Activated CD8-positive, alpha-beta memory T cell treated with anti-CD3 and anti-CD28 coated beads for 4 hours (primary cell): ENCODE results near the gene PPARD.
A peak's percentile ranks its signal among the peaks of the same experiment; 100 is the strongest.

ENCODE experiments used
- DNase-seq, 2 donors: peaks; one replicate each; pipeline ENCODE4 v3.0.0-alpha.2; 2020; ENCODE audit warnings: low read depth in 2 of 2

Gene PPARD

DNA sequence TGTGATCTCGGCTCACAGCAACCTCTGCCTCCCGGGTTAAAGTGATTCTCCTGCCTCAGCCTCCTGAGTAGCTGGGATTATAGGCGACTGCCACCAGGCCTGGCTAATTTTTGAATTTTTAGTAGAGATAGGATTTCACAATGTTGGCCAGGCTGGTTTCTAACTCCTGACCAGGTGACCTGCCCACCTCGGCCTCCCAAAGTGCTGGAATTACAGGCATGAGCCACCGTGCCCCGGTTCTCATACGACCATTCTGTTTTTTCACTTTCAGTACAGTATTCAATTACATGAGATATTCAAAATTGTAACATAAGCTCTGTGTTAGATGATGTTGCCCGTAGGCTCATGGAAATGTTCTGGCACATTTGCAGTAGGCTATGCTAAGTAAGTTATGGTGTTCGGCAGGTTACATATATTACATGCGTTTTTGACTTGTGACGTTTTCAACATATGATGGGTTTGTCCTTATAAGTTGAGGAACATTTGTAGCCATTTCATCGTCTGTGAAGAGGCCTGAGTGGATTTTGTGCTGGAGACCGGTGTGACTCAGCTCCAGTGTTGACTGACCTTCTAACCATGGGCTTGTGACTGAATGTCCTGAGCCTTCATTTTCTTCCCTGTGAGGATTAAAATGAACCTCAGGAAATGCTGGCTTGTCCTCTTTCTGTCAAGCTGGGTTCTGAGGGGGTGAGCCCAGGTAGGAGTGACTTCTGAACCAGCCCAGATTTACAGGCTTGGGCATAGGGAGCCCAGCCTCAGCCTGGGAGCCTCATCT lies 12.2 kb downstream of the PPARD start:
- DNase-seq: no peak

DNA sequence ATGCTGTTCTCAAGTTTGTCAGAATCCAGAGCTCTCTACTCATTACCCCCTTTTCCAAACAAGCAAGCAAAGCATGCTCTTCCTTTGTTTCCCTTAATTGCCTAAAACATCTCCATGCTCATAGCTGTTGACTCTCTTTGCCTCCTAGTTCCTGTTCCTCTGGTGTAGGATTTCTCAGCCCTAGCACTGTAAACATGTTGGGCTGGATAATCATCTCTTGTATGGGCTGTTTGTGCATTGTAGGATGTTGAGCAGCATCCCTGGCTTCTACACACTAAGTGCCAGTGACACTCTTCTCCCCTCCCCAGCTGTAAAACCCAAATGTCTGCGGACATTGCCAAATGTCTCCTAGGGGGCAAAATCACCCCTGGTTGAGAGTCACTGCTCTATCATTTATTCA lies 14.0 kb downstream of the PPARD start:
- DNase-seq: no peak

DNA sequence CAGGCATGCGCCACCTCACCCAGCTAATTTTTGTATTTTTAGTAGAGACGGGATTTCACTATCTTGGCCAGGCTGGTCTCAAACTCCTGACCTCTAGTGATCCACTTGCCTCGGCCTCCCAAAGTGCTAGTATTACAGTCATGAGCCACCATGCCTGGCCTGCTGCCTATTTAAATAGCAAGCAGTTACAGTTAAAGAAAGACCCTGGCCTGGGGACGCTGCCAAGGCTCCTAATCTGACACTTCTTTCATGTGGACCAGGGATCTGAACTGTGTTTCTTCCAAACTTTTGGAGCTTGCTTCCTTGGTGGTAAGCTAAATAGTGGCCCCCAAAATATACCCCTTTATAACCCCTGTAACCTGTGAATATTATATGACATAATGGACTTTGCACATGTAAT lies 15.3 kb downstream of the PPARD start:
- DNase-seq: no peak

DNA sequence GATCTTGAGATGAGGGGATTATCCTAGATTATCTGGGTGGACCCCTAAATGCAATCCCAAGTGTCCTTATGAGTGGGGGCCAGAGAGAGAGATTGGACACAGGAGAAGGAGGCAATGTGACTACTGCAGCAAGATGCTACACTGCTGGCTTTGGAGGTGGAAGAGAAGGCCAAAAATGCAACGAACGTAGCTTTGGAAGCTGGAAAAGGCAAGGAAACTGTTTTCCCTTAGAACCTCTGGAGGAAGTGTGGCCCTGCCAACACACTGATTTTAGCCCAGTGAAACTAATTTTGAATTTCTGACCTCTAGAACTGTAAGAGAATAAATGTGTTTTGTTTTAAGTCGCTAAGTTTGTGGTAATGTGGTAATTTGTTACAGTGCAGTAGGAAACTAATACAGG lies 15.7 kb downstream of the PPARD start:
- no peak for DNase-seq

DNA sequence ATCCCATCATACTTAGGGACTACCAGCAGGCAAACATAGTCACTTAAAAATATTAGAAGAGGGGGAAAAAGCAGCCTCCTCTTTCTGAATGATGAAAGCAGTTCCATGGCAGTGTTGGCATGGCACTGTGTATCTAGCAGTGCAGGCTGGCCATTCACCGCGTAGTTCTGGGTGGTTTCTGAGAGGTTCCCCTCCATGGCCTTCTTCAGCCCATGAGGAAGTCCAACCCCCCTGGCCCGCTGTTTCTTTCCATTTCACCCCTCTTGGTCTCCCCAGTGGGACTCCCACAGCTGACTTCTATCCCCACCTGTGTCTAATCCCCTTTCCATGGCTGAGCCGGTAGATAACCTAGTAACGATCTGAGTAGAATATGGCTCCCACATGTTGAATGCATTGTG lies 17.0 kb downstream of the PPARD start:
- DNase-seq: no peak

DNA sequence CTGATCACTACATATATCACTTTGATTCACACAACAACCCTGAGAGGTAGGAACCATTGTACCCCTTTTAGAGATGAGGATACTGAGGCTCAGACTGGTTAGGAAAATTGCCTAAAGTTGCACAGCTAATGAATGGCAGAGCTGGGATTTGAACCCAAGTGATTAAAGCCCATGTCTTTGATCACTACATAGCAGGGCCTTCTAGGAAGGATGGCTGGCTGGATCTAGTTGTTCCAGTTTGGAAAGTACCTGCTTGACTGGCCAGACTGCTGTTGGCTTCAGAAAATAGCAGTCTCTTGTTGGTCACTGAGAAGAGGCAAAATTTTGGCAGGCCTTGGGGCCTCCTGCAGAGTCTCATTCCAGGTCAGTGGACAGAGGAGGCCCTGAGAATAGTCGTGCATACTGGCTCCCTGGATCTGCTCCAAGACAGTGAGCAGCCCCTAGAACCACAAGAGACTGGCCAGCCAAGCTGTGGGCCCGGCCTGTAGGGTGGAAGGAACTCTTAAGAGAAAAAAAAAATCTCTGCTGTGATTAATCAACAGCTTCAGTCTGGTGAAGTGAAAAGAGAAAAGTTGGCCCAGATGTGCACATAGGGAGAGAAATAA lies 17.5 kb downstream of the PPARD start:
- DNase-seq: no peak

DNA sequence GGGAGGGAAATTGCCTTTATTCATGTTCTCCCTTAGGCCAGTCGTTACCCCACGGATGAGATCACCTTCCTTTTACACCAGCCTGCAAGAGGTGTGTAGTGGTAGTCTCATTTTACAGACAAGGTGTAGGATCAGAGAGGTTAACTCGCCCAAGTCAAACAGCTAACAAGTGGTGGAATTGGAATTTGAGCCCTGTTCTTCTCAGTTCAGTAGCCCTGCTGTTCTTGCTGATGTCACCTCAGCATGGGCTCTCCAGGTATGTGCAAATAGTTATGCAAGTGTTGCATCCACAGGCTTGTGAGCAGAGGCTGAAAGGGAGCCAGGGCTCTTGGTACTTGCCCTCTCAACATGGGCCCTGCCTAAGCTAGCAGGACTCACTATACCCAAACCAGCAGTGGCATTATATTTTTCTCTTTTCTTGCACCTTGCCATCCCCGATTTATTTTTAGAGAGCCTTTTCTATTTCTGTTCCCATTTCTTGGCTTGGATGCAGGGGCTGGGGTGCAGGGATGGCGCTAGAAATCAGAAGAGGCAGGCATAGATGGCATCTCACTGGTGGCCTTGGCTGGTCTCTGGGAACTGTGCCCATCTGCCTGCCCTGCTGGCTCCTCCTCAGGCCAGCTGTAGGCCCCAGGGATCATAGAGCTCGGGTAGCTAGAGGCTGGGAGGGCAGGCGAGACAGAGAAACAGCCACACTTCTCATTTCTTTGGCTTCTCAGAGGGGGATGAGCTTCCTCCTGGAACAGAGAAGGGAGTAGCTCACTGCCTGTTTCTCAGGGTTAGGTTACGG lies 18.2 kb downstream of the PPARD start:
- no peak for DNase-seq

DNA sequence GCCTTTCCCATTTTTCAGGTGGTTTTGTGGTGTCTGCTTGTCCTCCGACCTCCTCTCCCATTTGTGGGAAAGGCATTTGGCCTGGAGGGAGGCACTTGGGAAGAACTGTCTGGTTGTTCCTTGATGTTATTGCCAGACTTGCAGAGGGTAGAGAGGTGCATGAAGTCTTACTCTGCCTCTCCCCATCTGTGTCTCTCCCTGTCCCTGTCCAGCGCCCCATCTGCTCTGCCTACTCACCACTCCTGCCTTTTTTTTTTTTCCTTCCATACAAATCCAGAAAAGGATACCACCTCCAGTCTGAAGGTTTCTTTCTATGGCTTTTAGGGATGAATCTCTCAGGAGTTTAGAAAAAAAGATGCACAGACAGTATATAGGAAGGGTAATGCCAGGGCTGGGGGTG lies 19.8 kb downstream of the PPARD start:
- DNase-seq: no peak

DNA sequence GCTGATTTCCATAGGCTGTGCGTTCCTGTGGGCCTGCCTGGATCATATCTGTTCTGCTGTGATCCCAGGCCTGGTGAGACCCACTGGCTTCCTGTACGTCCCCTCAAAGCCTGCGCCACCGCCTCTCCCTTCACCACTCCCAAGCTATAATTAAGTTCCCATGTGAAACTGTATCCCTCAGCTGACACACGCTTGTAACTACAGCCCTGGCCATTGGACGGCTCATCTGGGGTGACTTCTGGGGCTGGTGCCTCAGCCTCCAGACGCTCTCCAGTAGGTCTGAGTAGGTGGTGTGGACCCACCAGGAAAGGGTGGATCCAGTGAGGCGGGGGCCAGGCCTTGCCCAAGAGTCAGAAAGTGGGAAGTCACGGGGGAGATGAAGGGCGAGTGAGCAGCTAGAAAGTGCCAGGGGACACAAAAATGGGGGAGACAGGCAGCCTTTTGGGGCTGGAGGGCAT lies 21.0 kb downstream of the PPARD start:
- no peak for DNase-seq

DNA sequence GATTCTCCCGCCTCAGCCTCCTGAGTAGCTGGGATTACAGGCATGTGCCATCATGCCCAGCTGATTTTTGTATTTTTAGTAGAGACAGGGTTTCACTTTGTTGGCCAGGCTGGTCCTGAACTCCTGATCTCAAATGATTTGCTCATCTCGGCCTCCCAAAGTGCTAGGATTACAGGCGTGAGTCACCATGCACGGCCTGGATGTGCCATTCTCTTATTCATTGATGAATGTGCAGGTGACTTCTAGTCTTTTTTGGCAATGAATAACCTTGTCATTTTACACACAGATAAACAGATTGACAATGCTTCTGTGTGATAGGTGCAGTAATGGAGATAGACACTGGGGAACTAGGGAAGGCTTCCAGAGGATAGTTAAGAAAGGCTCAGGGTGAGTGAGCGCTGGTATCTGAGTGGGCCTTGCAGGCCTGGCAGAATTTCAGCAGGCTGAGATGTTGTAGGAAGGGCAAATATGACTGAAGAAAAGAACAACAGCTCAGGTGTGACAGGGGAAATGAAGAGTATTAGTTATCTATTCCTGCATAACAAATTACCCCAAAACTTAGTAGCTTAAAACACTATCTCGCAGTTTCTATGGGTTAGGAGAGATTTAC lies 23.3 kb downstream of the PPARD start:
- DNase-seq: no peak

DNA sequence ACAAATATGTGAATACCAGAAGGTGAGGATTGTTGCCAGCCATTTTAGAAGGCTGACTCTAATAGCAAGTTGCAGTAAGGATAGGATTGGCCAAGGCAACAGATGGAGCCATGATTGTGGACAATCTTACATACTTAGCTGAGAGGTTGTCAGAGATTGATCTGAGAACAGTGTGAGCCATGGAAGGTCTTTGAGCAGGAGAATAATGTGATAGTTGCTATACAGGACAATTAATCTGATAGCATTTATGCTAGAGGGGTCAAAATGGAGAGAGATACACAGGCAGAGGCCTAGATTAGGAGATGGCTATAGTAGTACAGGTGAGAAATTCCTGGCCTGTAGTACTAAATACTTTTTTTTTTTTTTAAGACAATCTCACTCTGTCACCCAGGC lies 23.8 kb downstream of the PPARD start:
- no peak for DNase-seq

DNA sequence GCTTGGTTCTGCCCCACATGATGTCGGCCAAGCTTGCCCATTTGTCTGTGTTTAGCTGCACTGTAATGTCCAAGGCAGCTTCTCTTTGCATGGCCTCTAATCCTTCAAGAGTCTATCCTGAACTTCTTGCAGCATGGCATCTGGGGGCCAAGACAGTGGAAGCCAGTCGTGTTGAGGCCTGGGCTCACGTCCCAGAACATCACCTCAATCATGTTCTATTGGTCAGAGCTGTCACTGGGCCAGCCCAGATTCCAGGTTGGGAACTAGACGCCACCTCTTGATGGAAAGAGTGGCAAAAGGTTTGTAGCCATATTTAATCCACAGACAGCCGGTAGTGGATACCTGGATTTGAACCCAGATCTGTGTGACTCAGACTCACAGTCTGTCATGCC lies 25.3 kb downstream of the PPARD start:
- no peak for DNase-seq

DNA sequence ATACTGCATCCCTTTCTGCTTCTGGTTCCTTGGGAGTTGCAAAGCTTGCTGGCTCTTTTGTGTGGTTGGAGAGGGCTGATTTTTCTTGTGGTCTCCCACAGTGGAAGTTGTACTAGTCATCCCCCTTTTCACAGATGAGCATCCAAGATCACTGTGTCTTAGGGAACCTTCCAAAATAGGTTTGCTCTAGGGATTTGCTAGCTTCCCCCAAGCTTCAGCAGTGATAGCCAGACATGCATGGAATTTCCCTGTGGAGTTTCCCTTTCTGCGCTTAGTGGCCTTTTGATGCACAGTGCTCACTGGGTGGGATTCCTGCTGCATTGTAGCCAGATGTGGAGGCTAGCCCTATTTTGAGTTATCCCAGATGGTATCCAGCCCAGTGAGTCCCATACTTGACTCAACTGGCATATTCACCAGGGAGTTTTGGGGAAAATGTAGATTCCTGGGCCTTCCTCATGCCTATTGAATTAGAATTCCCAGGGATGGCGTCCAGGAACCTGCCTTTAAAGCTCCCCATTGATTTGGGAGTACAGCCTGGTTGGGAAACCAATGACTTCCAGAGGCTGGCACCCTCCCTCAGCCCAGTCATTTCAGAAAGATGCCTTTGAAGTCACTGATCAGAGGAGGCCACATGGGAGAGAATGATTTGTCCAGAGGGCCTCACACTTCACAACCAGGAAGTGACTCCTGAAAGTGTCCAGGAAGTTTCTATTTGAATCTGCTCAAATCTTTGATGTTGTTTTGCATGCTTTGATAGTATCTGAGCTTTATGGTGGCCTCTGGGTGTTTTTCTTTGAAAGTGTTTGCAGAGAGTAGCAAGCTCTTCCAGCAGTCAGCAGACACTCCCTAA lies 25.9 kb downstream of the PPARD start:
- no peak for DNase-seq

DNA sequence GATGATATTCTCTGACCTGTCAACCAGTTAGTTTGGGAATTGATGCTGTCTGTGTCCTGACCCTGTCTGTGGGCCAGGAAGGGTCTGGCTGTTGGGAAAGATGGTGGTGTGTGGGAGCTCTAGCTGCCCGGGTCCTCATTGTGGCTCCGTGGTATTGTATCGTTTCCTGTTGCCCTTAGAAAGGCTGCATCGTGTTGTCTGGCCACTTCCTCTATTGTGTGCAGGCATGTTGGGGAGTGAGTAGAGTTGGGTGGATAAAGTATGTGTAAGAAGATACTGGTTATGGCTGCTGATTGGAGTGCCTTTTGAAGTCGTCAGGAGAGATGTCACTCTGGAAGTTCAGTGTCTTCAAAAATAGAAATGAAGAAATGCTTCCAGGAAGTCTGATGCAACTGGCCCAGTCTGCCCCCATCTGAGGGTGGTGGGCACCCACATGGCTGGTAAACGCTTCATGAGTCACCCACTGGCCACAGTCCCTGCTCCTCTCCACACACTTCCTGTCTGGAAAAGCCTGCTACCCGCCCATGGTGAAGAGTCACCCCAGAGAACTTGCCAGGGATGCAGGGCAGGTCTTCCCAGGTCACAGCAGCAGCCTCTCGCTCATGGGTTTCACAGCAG lies 27.9 kb downstream of the PPARD start:
- DNase-seq: peak; percentile 11 to 23

DNA sequence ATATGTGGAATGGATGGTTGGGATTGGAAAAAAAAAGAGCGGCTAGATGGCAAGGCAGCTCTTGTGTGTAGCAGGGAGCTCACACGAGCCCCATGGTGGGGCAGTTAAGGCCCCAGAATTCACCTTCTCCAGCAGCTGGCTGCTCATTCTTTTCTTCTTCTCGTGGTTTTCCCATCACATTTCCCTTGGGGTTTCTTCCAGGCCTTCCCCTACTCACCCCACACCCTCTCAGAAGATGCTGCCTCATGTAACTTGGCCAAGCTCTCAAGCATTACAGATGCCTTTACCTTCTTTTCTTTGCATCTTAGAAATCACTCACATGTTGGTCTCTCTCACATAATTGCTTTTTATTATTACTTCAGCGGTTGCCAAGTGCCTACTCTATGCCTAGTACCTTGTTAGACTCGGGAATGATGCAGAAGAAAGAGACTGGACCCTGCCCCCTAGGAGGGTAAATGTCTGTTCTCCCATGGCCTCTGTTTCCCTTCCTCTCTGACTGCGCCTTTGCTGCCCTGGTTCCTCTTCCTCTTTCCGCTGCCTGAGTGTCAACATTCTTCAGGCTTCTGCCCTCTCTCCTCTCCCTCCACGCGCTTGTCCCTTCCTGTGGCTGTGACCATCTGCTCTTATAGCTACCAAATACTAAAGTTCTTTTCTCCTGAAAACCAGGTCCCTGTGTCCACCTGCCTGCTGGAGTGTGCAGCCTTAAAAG lies 28.6 kb downstream of the PPARD start:
- DNase-seq: no peak

DNA sequence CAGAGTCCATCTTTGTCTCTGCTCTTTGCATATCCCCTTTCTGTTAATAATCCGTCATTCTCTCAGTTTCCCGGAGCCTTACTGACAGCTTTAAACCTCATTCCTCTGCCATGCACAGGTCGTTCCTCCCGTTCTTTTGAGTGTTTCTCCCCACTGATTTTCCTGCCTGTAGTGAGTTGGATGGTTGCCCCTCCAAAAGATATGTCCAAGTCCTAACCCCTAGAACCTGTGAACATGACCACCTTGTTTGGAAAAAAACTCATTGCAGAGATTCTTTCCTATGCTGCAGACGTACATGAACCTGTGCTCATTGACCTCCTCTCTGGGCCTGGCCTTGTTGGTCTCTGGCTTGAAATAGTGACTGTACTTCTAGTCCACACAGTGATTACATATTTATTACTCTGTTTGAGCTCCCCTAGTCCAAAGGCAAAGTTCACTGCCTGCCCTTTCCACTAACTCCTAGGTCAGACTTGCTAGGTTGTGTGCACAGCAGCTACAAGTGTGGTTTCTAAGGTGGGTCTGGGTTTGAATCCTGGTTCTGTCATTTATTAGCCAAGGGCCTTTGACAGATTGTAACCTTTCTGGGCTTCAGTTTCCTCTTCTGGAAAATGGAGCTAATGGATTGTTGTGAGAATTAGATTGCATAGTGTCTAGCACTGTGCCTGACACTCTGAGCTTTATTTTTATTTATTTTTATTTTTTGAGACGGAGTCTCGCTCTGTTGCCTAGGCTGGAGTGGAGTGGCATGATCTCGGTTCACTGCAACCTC lies 29.3 kb downstream of the PPARD start:
- no peak for DNase-seq

DNA sequence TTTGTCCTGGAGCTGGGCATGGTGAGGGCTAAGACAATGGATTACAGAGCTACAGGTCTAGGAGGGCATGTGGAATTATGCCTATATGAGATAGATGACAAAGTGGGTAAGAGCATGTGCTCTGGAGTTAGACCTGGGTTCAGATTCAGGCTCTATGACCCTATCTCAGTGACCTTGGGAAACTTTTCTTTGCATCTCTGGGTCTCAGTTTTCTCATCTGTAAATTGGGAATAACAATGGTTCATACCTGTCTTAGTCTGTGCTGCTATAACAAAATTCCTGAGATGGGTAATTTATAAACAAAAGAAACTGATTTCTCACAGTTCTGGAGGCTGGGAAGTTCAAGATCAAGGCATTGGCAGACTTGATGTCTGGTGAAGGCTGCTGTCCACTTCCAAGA lies 30.3 kb downstream of the PPARD start:
- DNase-seq: no peak

DNA sequence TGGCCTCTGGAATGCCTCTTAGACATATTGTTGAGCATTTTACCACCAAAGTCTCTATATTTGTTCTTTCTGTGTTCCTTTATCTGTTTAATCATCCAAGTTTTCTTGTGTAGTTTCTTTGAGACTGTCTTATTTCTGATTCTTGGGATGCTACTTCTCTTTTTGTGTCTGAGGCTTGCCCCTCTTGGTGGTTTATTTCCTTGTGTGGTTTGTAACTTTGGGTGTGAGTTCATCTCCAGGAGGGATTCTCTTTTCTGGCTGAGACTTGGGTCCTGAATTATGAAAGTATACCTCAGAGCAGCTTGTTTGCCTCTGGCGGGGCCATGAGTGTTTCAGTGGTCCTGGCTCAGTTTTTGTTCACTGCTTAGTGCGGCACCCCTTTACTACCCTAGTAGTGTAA lies 33.9 kb downstream of the PPARD start:
- DNase-seq: no peak

DNA sequence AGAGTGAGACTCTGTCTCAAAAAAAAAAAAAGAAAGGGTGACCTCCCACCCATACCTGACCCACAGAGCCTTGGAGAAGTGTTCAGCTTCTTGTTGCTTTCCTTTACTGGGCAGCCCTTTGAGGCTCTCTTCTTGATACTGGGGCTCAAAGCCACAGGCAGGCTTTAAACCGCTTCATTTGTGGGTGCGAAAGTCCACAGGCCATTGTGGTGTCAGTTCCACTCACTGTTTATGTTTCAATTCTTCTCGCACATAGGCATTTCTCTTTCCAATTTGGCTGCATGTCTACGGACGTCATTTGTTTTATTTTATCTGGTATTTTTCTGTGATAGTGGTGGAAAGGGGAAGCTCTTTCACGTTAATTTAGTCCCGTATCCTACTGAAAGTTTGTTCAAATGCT lies 34.6 kb downstream of the PPARD start:
- DNase-seq: no peak

DNA sequence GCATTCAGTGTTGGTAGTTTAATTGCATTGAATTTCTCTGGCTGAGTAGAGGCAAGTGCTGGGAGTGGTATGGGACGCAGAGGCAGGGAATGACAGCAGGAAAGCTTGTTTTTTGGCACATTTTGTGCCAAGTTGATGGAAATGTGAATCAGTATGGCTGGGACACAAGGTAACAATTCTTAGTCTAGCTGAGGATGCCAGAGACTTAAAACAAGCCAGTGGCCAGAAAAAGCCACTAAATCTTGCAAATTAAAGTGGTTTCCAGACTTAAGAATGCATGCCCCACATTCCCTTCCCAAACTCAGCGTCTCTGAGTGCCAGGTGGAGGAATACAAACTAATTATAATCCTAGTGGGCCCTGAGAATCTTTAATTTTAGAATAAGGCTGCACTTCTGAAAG lies 35.9 kb downstream of the PPARD start:
- no peak for DNase-seq
